PC-3 (cell line): ENCODE results near the gene BAIAP3. TPM values are rescaled to one million over a fixed set of nuclear protein-coding genes. Genes with fewer than 3 reads are reported as not detected.

Source experiments
- ATAC-seq: fragments of 200-7000 bp; cut with Tn5 transposase; 2 replicates; pipeline ENCODE4 v1.9.1; 2020; ENCODE audit warnings: mild to moderate bottlenecking, moderate library complexity
- BruUV-seq: library from RNA; stranded (reverse); fragments of 400-500 nt; replicated peaks from 2 replicates; lab custom pipeline; 2021; lab: Mats Ljungman, UMichigan
- CTCF ChIA-PET: fragments of 300-600 bp; sonication (Branson Sonifier 250); formaldehyde crosslinking; loops from one replicate; lab custom pipeline; 2022; ENCODE audit warnings: antibody characterized with exemption; lab: Charles Lee
- POLR2A ChIA-PET: fragments of 300-600 bp; sonication (Branson Sonifier 250); formaldehyde crosslinking; loops from one replicate; lab custom pipeline; 2022; ENCODE audit warnings: antibody characterized with exemption; ENCODE audit not compliant: unreplicated experiment; lab: Charles Lee
- DNase-seq: peaks from one replicate; pipeline ENCODE4 v3.0.0-alpha.2; 2015
- H2AFZ ChIP-seq: fragments of 300-600 bp; sonication (generic); 2 replicates; pipeline ENCODE4 v1.6.0; 2016; ENCODE audit warnings: antibody characterized with exemption, low read length
- H3F3A ChIP-seq: fragments of 300-600 bp; sonication (generic); one replicate; pipeline ENCODE4 v1.6.0; 2017; ENCODE audit warnings: antibody characterized with exemption, low read length, control low read depth, mild to moderate bottlenecking; ENCODE audit not compliant: unreplicated experiment
- H3K27ac ChIP-seq: fragments of 300-600 bp; sonication (generic); 2 replicates; pipeline ENCODE4 v1.5.1; 2016; ENCODE audit warnings: mild to moderate bottlenecking, low read length
- H3K27me3 ChIP-seq: fragments of 300-600 bp; sonication (generic); 2 replicates; pipeline ENCODE4 v1.6.1; 2016; ENCODE audit warnings: low read length, mixed read lengths
- H3K36me3 ChIP-seq: fragments of 300-600 bp; sonication (generic); 2 replicates; pipeline ENCODE4 v1.6.1; 2016; ENCODE audit warnings: low read depth, mixed run types, low read length, mixed read lengths
- H3K4me1 ChIP-seq: fragments of 300-600 bp; sonication (generic); 2 replicates; pipeline ENCODE4 v1.5.1; 2016; ENCODE audit warnings: low read length; ENCODE audit not compliant: insufficient read depth
- H3K4me2 ChIP-seq: fragments of 300-600 bp; sonication (generic); 2 replicates; pipeline ENCODE4 v1.6.0; 2016; ENCODE audit warnings: low read length
- H3K4me3 ChIP-seq: fragments of 300-600 bp; sonication (generic); 2 replicates; pipeline ENCODE4 v1.5.1; 2016; ENCODE audit warnings: mild to moderate bottlenecking, low read length, mixed read lengths
- H3K79me2 ChIP-seq: fragments of 300-600 bp; sonication (generic); 2 replicates; pipeline ENCODE4 v1.6.1; 2017; ENCODE audit warnings: low read length, mixed read lengths
- H3K9ac ChIP-seq: fragments of 300-600 bp; sonication (generic); 2 replicates; pipeline ENCODE4 v1.6.0; 2016; ENCODE audit warnings: mild to moderate bottlenecking, low read length
- H3K9me2 ChIP-seq: fragments of 300-600 bp; sonication (generic); replicated peaks from 2 replicates; pipeline ENCODE4 v1.6.1; 2016; ENCODE audit warnings: mixed run types, low read length, mixed read lengths
- H3K9me3 ChIP-seq: fragments of 300-600 bp; sonication (generic); 2 replicates; pipeline ENCODE4 v1.6.1; 2016; ENCODE audit warnings: low read length, mixed read lengths
- H4K20me1 ChIP-seq: fragments of 300-600 bp; sonication (generic); 2 replicates; pipeline ENCODE4 v1.6.1; 2016; ENCODE audit warnings: low read length, mixed read lengths
- EZH2 ChIP-seq: fragments of 300-600 bp; sonication (generic); IDR thresholded peaks from one replicate; pipeline ENCODE4 v1.6.1; 2017; ENCODE audit warnings: antibody characterized with exemption, mild to moderate bottlenecking, low read length; ENCODE audit not compliant: unreplicated experiment
- EZH2phosphoT487 ChIP-seq: fragments of 300-600 bp; sonication (generic); IDR thresholded peaks from 2 replicates; pipeline ENCODE4 v1.6.1; 2018; ENCODE audit warnings: mild to moderate bottlenecking, antibody characterized with exemption, low read length, borderline replicate concordance
- intact Hi-C: fragments of 100-400 bp; cut with micrococcal nuclease; formaldehyde crosslinking; loops from 2 replicates; pipeline ENCODE4 v1.9.0; 2023
- total RNA-seq: library from RNA; depleted of rRNA; stranded (reverse); fragments of >200 nt; gene quantifications from 2 replicates; pipeline ENCODE4 v1.2.3, GENCODE V29; 2014
- TF ChIP-seq, protein P1 (sequence below): fragments of 300-600 bp; sonication (generic); conservative IDR thresholded peaks from 2 replicates; pipeline ENCODE4 v1.5.1; 2017; ENCODE audit warnings: antibody characterized with exemption, low read depth, mild to moderate bottlenecking, low read length

Gene BAIAP3
- total RNA-seq, 1 experiment from 2014 or later = 13.1 TPM

DNA sequence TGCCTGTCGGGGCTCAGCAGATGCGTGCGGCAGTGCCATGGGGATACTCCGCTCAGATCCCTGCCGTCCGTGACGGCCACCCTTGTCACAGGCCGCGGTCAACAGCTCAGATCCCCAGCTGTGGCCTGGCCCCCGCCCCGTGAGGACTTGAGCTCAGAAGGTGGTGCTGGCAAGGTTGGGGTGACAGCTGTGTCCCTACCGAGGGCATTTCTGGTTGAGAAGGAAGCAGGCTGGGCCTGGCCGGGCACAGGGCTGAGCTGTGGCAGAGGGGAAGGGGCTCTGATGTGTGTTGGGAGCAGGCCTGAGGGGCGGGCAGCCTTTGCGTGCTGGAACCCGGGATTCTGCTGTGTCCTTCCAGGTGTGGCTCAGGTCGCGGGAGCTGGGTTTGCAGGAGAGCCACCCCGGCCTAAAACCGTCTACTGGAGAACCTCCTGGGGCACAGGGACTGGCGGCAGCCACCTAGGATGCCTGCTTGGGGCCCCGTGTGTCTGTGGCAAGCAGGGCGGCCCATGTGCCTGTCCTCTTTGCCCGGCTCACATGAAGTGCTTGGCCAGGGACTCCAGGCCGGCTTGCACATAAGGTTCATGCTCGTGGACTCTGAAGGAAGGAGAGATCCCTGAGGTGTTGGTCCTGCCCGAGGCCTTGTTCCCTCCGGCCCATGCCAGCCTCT is 18.9 kb upstream of the BAIAP3 start:
- DNase-seq (no peak), ATAC-seq (no peak)
- TF ChIP-seq, protein P1, sequence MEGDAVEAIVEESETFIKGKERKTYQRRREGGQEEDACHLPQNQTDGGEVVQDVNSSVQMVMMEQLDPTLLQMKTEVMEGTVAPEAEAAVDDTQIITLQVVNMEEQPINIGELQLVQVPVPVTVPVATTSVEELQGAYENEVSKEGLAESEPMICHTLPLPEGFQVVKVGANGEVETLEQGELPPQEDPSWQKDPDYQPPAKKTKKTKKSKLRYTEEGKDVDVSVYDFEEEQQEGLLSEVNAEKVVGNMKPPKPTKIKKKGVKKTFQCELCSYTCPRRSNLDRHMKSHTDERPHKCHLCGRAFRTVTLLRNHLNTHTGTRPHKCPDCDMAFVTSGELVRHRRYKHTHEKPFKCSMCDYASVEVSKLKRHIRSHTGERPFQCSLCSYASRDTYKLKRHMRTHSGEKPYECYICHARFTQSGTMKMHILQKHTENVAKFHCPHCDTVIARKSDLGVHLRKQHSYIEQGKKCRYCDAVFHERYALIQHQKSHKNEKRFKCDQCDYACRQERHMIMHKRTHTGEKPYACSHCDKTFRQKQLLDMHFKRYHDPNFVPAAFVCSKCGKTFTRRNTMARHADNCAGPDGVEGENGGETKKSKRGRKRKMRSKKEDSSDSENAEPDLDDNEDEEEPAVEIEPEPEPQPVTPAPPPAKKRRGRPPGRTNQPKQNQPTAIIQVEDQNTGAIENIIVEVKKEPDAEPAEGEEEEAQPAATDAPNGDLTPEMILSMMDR = no peak
- TF ChIP-seq EZH2phosphoT487 (no peak), EZH2 (no peak)
- H3K4me3 ChIP-seq = no peak overlapping the region
- BruUV-seq = no TSS peak
- no peaks in the 10 kb centered on the region for H3K27me3 ChIP-seq
- no peak overlapping the region for H3K9ac ChIP-seq
- ChIA-PET CTCF (no interaction called here), POLR2A (no interaction called here)
- no peaks in the 10 kb centered on the region for H3F3A ChIP-seq
- no peak overlapping the region for H3K4me2 ChIP-seq
- H4K20me1 ChIP-seq = peaks cover 43% of the 10 kb centered on the region
- H2AFZ ChIP-seq = no peak overlapping the region
- peaks cover 70% of the 10 kb centered on the region for H3K79me2 ChIP-seq
- H3K27ac ChIP-seq = no peak overlapping the region
- peaks cover 46% of the 10 kb centered on the region for H3K36me3 ChIP-seq
- H3K9me3 ChIP-seq = no peaks in the 10 kb centered on the region
- H3K9me2 ChIP-seq = no peaks in the 10 kb centered on the region
- H3K4me1 ChIP-seq = peaks cover 10% of the 10 kb centered on the region; the same call in 1 of the 2 replicates
- intact Hi-C loops = no loop called here

DNA sequence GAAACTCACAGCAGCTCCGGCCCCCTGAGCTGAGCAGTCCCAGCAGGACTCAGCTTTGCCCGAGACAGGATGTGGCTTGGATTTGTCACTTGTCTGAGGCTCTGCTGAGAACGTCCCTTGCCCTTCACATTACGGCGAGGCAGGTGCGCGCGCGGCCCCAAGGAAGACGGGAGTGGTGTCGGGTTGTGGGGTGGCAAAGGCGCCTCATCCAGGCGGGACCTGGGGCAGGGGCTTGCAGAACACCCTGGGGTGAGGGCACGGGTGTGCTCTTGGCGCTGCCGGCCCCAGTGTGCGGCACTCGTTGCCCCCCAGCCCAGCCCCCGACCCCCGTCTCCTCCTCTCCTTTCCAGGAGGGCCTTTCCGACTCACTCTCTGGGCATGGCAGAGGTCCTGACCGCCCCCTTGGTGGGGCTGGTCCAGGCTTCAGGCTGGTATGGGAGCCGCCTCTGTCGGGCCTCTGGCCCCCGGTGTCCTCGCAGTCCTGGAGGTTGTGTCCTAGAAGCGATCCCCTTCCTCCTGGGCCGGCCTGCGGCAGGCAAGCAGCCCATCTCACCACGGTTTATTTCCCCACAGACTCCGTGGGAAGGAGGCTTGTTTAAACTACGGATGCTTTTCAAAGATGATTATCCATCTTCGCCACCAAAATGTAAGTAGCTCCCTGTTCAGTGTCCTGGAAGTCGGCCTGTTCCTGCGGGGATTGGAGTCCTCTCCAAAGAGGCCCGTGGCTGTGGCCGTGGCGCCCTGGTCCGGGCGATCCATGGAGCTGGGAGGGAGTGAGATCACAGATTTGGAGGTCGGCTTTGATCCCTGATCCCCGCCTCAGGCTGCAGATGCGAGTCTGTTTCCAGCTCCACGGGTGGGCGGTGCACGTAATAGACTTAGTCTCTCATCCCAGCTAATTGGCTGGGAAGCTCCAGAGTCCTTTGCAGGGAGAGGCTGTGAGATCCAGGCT is 18.1 kb upstream of the BAIAP3 start:
- Histone ChIP-seq H3K36me3 (peaks cover 49% of the 10 kb centered on the region), H3K27me3 (no peaks in the 10 kb centered on the region), H3K27ac (no peak overlapping the region), H2AFZ (no peak overlapping the region), H4K20me1 (peaks cover 40% of the 10 kb centered on the region), H3K4me3 (no peak overlapping the region), H3F3A (no peaks in the 10 kb centered on the region), H3K4me2 (no peak overlapping the region), H3K9me3 (no peaks in the 10 kb centered on the region), H3K79me2 (peaks cover 65% of the 10 kb centered on the region), H3K9me2 (no peaks in the 10 kb centered on the region), H3K9ac (no peak overlapping the region), H3K4me1 (peaks cover 10% of the 10 kb centered on the region; the same call in 1 of the 2 replicates)
- no peak for ATAC-seq
- no TSS peak for BruUV-seq
- intact Hi-C loops = no loop called here
- POLR2A ChIA-PET = no interaction called here
- no peak for DNase-seq
- CTCF ChIA-PET = no interaction called here
- TF ChIP-seq EZH2phosphoT487 (no peak), EZH2 (no peak)

DNA sequence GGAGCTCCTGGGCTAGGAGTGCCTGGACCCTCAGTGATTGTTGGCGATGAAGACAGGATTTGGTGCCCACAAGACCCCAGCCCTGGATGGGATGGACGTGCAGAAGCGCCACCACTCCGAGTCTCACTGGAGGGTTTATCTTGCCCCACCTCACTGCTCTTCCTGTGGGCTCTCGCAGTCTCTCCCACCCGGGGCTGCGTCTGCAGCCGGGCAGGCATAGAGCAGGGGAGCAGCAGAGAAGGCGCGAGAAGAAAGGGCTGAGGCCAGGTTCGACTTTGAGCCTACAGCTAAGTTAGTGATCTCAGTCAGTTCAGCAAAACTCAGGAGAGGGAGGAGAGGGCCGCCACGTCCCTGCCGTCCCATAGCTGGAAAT is 17.4 kb upstream of the BAIAP3 start:
- no peak overlapping the region for H3K27ac ChIP-seq
- POLR2A ChIA-PET = no interaction called here
- no peak overlapping the region for H2AFZ ChIP-seq
- no peak overlapping the region for H3K4me2 ChIP-seq
- TF ChIP-seq, protein P1 = no peak
- no peak for TF ChIP-seq EZH2phosphoT487
- no peak overlapping the region for H3K9ac ChIP-seq
- CTCF ChIA-PET = no interaction called here
- H3K9me2 ChIP-seq = no peaks in the 10 kb centered on the region
- BruUV-seq = no TSS peak
- no peaks in the 10 kb centered on the region for H3K9me3 ChIP-seq
- H3F3A ChIP-seq = no peaks in the 10 kb centered on the region
- intact Hi-C loops = no loop called here
- H3K4me3 ChIP-seq = no peak overlapping the region
- no peaks in the 10 kb centered on the region for H3K27me3 ChIP-seq
- H3K4me1 ChIP-seq = peaks cover 10% of the 10 kb centered on the region; the same call in 1 of the 2 replicates
- peaks cover 58% of the 10 kb centered on the region for H3K79me2 ChIP-seq
- peaks cover 49% of the 10 kb centered on the region for H3K36me3 ChIP-seq
- no peak for ATAC-seq
- DNase-seq = no peak
- H4K20me1 ChIP-seq = peaks cover 33% of the 10 kb centered on the region
